ENCODE measurements around the gene COL13A1. TPM values are rescaled to one million over a fixed set of nuclear protein-coding genes. Genes with fewer than 3 reads are reported as not detected.

The COL13A1 gene
- total RNA-seq, 6 experiments from 2014 or later: 0.18 to 0.44 (median 0.30) TPM; not detected in 2

- intact Hi-C loops (cut with DNase I): no loop called here
- Histone ChIP-seq H3K9me3 (no peaks in the 10 kb centered on the region), H3K4me1 (no peaks in the 10 kb centered on the region), H3K27ac (no peak overlapping the region), H3K27me3 (no peaks in the 10 kb centered on the region), H3K36me3 (no peaks in the 10 kb centered on the region), H3K4me3 (no peak overlapping the region)
- TF ChIP-seq, protein P1, sequence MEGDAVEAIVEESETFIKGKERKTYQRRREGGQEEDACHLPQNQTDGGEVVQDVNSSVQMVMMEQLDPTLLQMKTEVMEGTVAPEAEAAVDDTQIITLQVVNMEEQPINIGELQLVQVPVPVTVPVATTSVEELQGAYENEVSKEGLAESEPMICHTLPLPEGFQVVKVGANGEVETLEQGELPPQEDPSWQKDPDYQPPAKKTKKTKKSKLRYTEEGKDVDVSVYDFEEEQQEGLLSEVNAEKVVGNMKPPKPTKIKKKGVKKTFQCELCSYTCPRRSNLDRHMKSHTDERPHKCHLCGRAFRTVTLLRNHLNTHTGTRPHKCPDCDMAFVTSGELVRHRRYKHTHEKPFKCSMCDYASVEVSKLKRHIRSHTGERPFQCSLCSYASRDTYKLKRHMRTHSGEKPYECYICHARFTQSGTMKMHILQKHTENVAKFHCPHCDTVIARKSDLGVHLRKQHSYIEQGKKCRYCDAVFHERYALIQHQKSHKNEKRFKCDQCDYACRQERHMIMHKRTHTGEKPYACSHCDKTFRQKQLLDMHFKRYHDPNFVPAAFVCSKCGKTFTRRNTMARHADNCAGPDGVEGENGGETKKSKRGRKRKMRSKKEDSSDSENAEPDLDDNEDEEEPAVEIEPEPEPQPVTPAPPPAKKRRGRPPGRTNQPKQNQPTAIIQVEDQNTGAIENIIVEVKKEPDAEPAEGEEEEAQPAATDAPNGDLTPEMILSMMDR (IDR thresholded peaks at IDR 0.05): no peak
- TF ChIP-seq POLR2A (IDR thresholded peaks at IDR 0.05): no peak
- 84% methylated on average over 2 of the region's 2 CpGs for WGBS (ENCODE audit: insufficient coverage, low coverage, low lambda C conversion rate, missing lambda C conversion rate)
- ATAC-seq (no peak), DNase-seq (no peak)
Observed at GRCh38 chr10:69818676-69819239, 17.1 kb downstream of the COL13A1 start.

DNA sequence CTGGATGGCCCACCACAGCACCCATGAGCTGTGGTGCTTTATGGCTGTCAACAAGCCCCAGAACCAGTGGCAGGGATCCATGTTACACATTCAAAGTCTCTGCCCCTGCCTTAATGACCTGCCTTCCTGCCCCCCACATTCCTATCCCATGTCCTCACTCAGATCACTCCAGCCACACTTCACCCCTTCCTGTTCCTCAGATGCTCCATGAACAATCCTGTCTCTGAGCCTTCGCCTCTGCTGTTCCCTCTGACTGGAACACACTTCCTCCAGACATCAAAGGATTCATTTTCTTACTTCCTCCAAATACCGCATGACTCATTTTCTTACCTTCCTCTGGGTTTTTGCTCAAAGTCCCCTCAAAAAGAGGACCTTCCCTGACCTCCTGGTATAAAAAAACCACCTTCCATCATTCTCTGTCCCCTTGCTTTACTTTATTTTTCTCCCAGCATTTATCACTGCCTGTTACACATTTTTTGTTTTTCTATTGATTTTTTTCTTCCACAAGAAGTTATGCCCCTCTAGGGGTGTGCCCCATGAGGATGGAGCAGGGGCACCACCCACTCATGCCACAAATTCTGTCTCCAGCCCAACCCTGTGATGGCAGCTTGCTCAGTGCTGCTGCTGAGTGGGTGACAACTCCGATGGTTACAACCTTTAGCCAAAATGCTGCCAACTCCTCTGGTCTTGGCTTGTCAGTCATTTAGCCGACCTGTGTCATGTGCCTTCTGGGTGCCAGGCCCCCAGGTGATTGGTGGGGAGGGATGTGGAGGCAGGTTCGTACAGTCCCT lies 18.2 kb downstream of the COL13A1 start:
- H3K9me3 ChIP-seq: no peaks in the 10 kb centered on the region
- H3K27ac ChIP-seq: no peak overlapping the region
- ATAC-seq (no peak), DNase-seq (no peak)
- TF ChIP-seq POLR2A (IDR thresholded peaks at IDR 0.05): no peak
- TF ChIP-seq, protein P1 (IDR thresholded peaks at IDR 0.05): no peak
- H3K4me3 ChIP-seq: no peak overlapping the region
- 47% methylated on average over 4 of the region's 5 CpGs for WGBS (ENCODE audit: insufficient coverage, low coverage, low lambda C conversion rate, missing lambda C conversion rate)
- intact Hi-C loops (cut with DNase I): no loop called here
- no peaks in the 10 kb centered on the region for H3K27me3 ChIP-seq
- no peaks in the 10 kb centered on the region for H3K4me1 ChIP-seq
- no peaks in the 10 kb centered on the region for H3K36me3 ChIP-seq

DNA sequence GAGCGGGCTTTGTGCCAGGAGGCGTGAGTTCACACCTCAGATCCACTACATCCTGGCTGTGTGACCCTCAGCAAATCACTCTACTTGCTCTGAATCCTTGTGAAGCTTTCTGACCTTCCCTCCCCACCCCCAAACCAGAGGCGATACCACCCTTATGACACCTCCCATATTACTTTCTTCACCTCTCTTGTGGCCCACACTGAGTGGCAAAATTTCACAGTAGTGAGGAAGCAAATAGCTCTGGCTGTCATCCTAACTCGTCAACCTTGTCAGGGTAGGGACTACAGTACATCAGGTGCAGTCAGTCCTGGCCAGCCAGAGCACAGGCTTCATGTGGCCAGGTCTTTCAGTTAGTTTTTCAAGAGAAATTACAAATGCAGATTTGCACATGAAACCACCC lies 19.1 kb downstream of the COL13A1 start:
- DNase-seq (no peak), ATAC-seq (no peak)
- Histone ChIP-seq H3K27me3 (no peaks in the 10 kb centered on the region), H3K4me3 (no peak overlapping the region), H3K27ac (no peak overlapping the region), H3K36me3 (no peaks in the 10 kb centered on the region), H3K9me3 (no peaks in the 10 kb centered on the region), H3K4me1 (no peaks in the 10 kb centered on the region)
- WGBS (ENCODE audit: insufficient coverage, low coverage, low lambda C conversion rate, missing lambda C conversion rate): 61% methylated on average over 4 of the region's 4 CpGs
- intact Hi-C loops (cut with DNase I): no loop called here
- TF ChIP-seq POLR2A (IDR thresholded peaks at IDR 0.05): no peak
- TF ChIP-seq, protein P1 (IDR thresholded peaks at IDR 0.05): no peak

DNA sequence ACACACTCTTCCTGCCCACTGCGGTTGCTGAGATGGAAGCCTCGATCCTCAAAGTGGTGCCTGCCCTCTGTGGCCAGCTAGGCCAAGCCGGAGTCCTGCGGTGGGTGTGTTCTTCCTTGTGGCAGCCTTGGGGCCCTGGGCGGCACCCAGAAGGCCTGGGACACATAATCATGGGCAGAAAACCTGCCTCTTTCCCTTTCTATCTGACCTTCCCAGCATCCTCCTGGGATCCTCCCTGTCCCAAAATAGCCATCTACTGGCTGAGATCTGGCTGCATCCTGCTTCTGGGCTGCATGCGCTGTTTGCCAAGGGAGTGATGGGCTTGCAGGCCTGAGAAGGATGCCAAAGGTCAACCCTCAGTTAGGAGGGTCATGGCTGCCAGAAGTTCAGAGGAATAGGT lies 23.9 kb downstream of the COL13A1 start:
- ATAC-seq: no peak
- Histone ChIP-seq H3K9me3 (no peaks in the 10 kb centered on the region), H3K27ac (no peak overlapping the region), H3K27me3 (no peaks in the 10 kb centered on the region), H3K4me3 (no peak overlapping the region), H3K36me3 (no peaks in the 10 kb centered on the region), H3K4me1 (no peaks in the 10 kb centered on the region)
- 52% methylated on average over 3 of the region's 6 CpGs for WGBS (ENCODE audit: insufficient coverage, low coverage, low lambda C conversion rate, missing lambda C conversion rate)
- intact Hi-C loops (cut with DNase I): no loop called here
- no peak for DNase-seq
- TF ChIP-seq POLR2A (IDR thresholded peaks at IDR 0.05): no peak
- TF ChIP-seq, protein P1 (IDR thresholded peaks at IDR 0.05): no peak
